B cell (primary cell): Measurements from ENCODE around the gene MAP10. TPM values are rescaled to one million over a fixed set of nuclear protein-coding genes. Genes with fewer than 3 reads are reported as not detected.

Source experiments
- ATAC-seq: fragments of 200-7000 bp; cut with Tn5 transposase; one replicate; pipeline ENCODE4 v1.10.0; 2021; ENCODE audit warnings: low read depth, mild to moderate bottlenecking, moderate number of reproducible peaks, moderate library complexity
- CTCF ChIA-PET: fragments of 350-600 bp; sonication (Branson Sonifier 250); formaldehyde crosslinking; loops from one replicate; lab custom pipeline; 2021; ENCODE audit warnings: antibody characterized with exemption, inconsistent platforms; lab: Charles Lee
- POLR2A ChIA-PET: fragments of 350-600 bp; sonication (Branson Sonifier 250); formaldehyde crosslinking; loops from one replicate; lab custom pipeline; 2021; ENCODE audit warnings: antibody characterized with exemption; lab: Charles Lee
- DNase-seq: peaks from one replicate; pipeline ENCODE4 v3.0.0; 2013
- H2AFZ ChIP-seq: 2 replicates; pipeline ENCODE4 v1.6.1; 2012; ENCODE audit warnings: mild to moderate bottlenecking, low read depth, low read length; ENCODE audit not compliant: insufficient read depth, poor library complexity, severe bottlenecking
- H3K27ac ChIP-seq, 2 donors: 1 replicate in 1 of 2; 2 replicates in 1 of 2; pipeline ENCODE4 v1.5.1; 2012 to 2013; ENCODE audit warnings: low read length in 2 of 2, mild to moderate bottlenecking in 2 of 2, moderate library complexity in 1 of 2
- H3K27me3 ChIP-seq, 4 experiments: fragments of 200-600 bp in 1 of 4; sonication (generic) in 1 of 4; replicated peaks in 1 of 4; 1 replicate in 2 of 4; 2 replicates in 2 of 4; pipeline versions ENCODE4 v1.6.1 to v1.7.0; 2013 to 2016; ENCODE audit warnings: low read length in 3 of 4, mild to moderate bottlenecking in 2 of 4, mixed read lengths in 1 of 4, moderate library complexity in 1 of 4; ENCODE audit not compliant: insufficient read depth in 4 of 4, control insufficient read depth in 3 of 4; ENCODE audit errors: control extremely low read depth in 1 of 4
- H3K36me3 ChIP-seq, 2 experiments: replicated peaks in 1 of 2; 1 replicate in 1 of 2; 2 replicates in 1 of 2; pipeline versions ENCODE4 v1.6.1 to v1.7.1; 2013; ENCODE audit warnings: low read length in 1 of 2; ENCODE audit not compliant: insufficient read depth in 2 of 2, control insufficient read depth in 1 of 2; ENCODE audit errors: control extremely low read depth in 1 of 2, extremely low read depth in 1 of 2
- H3K4me1 ChIP-seq, 2 donors: fragments of 200-600 bp in 1 of 2; sonication (generic) in 1 of 2; 1 replicate in 1 of 2; 2 replicates in 1 of 2; pipeline versions ENCODE4 v1.5.1 to v1.6.1; 2013 to 2017; ENCODE audit warnings: low read length in 2 of 2; ENCODE audit not compliant: control insufficient read depth in 2 of 2, insufficient read depth in 2 of 2
- H3K4me2 ChIP-seq: replicated peaks from 2 replicates; pipeline ENCODE3; 2012; ENCODE audit warnings: mild to moderate bottlenecking, low read depth, low read length; ENCODE audit not compliant: poor library complexity, severe bottlenecking
- H3K4me3 ChIP-seq, 5 experiments: fragments of 200-600 bp in 1 of 5; sonication (generic) in 1 of 5; 1 replicate in 3 of 5; 2 replicates in 2 of 5; pipeline versions ENCODE4 v1.5.1 to v1.7.0; 2011 to 2016; ENCODE audit warnings: low read length in 4 of 5, mild to moderate bottlenecking in 4 of 5, low read depth in 2 of 5, control low read depth in 1 of 5, moderate library complexity in 1 of 5; ENCODE audit not compliant: insufficient read depth in 1 of 5; ENCODE audit errors: control extremely low read depth in 1 of 5, extremely low read depth in 1 of 5
- H3K79me2 ChIP-seq: fragments of 200-600 bp; sonication (generic); one replicate; pipeline ENCODE4 v1.6.0; 2016; ENCODE audit warnings: low read length; ENCODE audit not compliant: control insufficient read depth, insufficient read depth
- H3K9ac ChIP-seq: fragments of 200-600 bp; sonication (generic); 2 replicates; pipeline ENCODE4 v1.6.1; 2017; ENCODE audit warnings: mild to moderate bottlenecking, low read length, moderate library complexity
- H3K9me3 ChIP-seq, 3 donors: one replicate each; pipeline versions ENCODE4 v1.6.1 to v1.7.1; 2013; ENCODE audit warnings: low read length in 2 of 3; ENCODE audit not compliant: control insufficient read depth in 2 of 3, insufficient read depth in 1 of 3; ENCODE audit errors: control extremely low read depth in 1 of 3
- H4K20me1 ChIP-seq: 2 replicates; pipeline ENCODE4 v1.6.0; 2012; ENCODE audit warnings: mild to moderate bottlenecking, low read length; ENCODE audit not compliant: insufficient read depth, control insufficient read depth, poor library complexity, severe bottlenecking
- H3K27ac Mint-ChIP-seq: one replicate; pipeline ENCODE4 v1.8.0; 2021; ENCODE audit warnings: mixed read lengths
- H3K27me3 Mint-ChIP-seq: one replicate; pipeline ENCODE4 v1.8.0; 2021; ENCODE audit warnings: mixed read lengths
- H3K4me1 Mint-ChIP-seq: one replicate; pipeline ENCODE4 v1.8.0; 2021; ENCODE audit warnings: mixed read lengths
- H3K4me3 Mint-ChIP-seq: one replicate; pipeline ENCODE4 v1.8.0; 2021; ENCODE audit warnings: mixed read lengths
- H3K9me3 Mint-ChIP-seq: one replicate; pipeline ENCODE4 v1.8.0; 2022; ENCODE audit warnings: mixed read lengths; ENCODE audit not compliant: insufficient read depth
- EZH2 ChIP-seq: IDR thresholded peaks from 2 replicates; pipeline ENCODE4 v1.6.1; 2012; ENCODE audit warnings: borderline replicate concordance, low read depth, mild to moderate bottlenecking, moderate library complexity, low read length; ENCODE audit not compliant: insufficient read depth, poor library complexity, severe bottlenecking
- WGBS: methylation state at CpG from one replicate; pipeline ENCODE4 v1.1.5; 2013; ENCODE audit warnings: missing lambda C conversion rate; ENCODE audit not compliant: insufficient coverage; 5-methylcytosine and 5-hydroxymethylcytosine counted together
- intact Hi-C: fragments of 100-400 bp; cut with micrococcal nuclease; formaldehyde crosslinking; loops from one replicate; pipeline ENCODE4 v1.10.0; 2022
- polyA plus RNA-seq: library from polyadenylated mRNA; depleted of rRNA; stranded (reverse); fragments of >200 nt; gene quantifications from 2 replicates; pipeline ENCODE4 v1.2.3, GENCODE V29; 2012
- total RNA-seq, 2 donors: library from RNA; stranded (reverse); fragments of 120-200 nt in 1 of 2; gene quantifications; 1 replicate in 1 of 2; 2 replicates in 1 of 2; pipeline versions ENCODE4 v1.2.3 to v1.2.4, GENCODE V29; 2013 to 2022
- TF ChIP-seq, protein P1 (sequence below): fragments of 200-600 bp; IDR thresholded peaks from one replicate; pipeline ENCODE4 v1.8.0; 2022; ENCODE audit warnings: antibody characterized with exemption, mild to moderate bottlenecking

The MAP10 gene
- total and polyA plus RNA-seq, 2 donors (not counting 1 experiment from before 2014, with no cell fraction given), result 0.60 to 1.9 TPM

DNA sequence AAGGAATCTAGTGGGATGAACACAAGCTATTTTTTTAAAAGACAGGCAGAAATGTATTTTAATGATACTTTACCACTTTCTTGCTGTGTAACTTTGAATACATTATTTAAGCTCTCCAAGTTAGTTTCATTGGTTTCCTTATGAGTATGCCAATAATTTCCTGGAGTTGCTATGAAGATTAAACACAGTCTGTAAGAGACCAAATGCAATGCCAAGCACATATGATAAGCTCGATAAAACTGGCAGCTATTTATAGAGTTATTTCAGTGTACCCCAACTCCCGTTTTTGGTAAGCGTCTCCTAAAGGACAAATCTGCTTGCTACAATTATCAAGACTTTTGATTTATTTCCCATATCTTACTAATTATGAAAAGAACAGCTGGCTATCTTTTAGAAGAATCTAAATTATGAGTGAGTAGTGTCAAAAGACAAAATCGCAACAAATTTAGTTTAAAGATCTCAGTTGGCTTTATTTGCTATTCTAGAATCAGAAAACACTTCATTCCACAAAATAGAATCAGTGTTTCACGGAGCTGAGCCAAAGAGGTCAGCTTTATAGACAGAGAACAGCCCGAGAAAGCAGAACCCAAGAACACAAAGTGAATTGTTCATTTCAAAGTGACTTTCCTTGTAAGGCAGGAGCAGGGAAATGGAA, 7.2 kb upstream of the MAP10 start:
- Histone ChIP-seq H3K4me2 (no peak overlapping the region), H3K9ac (no peak overlapping the region), H3K27ac (no peak overlapping the region), H3K79me2 (no peaks in the 10 kb centered on the region), H3K4me3 (no peak overlapping the region), H3K36me3 (no peaks in the 10 kb centered on the region), H4K20me1 (no peaks in the 10 kb centered on the region), H3K9me3 (no peaks in the 10 kb centered on the region), H3K27me3 (peaks cover 0 to 4% (median 3%) of the 10 kb centered on the region in 4 experiments), H2AFZ (no peak overlapping the region), H3K4me1 (no peaks in the 10 kb centered on the region)
- TF ChIP-seq, protein P1, sequence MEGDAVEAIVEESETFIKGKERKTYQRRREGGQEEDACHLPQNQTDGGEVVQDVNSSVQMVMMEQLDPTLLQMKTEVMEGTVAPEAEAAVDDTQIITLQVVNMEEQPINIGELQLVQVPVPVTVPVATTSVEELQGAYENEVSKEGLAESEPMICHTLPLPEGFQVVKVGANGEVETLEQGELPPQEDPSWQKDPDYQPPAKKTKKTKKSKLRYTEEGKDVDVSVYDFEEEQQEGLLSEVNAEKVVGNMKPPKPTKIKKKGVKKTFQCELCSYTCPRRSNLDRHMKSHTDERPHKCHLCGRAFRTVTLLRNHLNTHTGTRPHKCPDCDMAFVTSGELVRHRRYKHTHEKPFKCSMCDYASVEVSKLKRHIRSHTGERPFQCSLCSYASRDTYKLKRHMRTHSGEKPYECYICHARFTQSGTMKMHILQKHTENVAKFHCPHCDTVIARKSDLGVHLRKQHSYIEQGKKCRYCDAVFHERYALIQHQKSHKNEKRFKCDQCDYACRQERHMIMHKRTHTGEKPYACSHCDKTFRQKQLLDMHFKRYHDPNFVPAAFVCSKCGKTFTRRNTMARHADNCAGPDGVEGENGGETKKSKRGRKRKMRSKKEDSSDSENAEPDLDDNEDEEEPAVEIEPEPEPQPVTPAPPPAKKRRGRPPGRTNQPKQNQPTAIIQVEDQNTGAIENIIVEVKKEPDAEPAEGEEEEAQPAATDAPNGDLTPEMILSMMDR, result no peak
- TF ChIP-seq EZH2, result no peak
- ATAC-seq (no peak), DNase-seq (no peak)
- CTCF ChIA-PET, result no interaction called here
- Mint-ChIP-seq H3K4me1 (peaks cover 2% of the 10 kb centered on the region), H3K27me3 (peaks cover 24% of the 10 kb centered on the region), H3K27ac (no peak overlapping the region), H3K4me3 (no peak overlapping the region), H3K9me3 (no peaks in the 10 kb centered on the region)
- POLR2A ChIA-PET, result no interaction called here
- intact Hi-C loops, result no loop called here
- 80% methylated on average over 1 of the region's 6 CpGs for WGBS

DNA sequence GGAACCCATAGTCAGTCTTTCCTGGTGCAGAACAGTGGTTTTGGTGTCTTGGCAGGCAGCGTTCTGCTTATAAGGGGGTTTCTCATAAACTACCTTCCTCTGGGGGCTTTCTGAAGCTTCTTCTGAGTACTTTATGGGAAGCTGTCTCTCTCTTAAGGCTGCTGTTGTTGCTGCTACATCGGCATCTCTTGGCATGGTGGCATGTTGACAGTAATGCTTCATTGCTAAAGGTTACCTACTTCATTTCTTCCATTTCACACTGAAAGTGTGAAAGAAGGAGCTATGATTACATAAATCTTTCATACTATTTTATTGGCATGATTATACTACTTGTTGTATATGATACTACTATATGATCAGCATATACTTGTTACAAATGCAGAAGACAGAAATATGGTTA, 6.3 kb upstream of the MAP10 start:
- Mint-ChIP-seq H3K4me1 (no peaks in the 10 kb centered on the region), H3K27me3 (peaks cover 17% of the 10 kb centered on the region), H3K27ac (no peak overlapping the region), H3K4me3 (no peak overlapping the region), H3K9me3 (no peaks in the 10 kb centered on the region)
- Histone ChIP-seq H3K4me3 (no peak overlapping the region), H3K27me3 (peaks cover 0 to 4% (median 3%) of the 10 kb centered on the region in 4 experiments), H3K79me2 (no peaks in the 10 kb centered on the region), H3K27ac (no peak overlapping the region), H4K20me1 (no peaks in the 10 kb centered on the region), H3K36me3 (no peaks in the 10 kb centered on the region), H3K9ac (no peak overlapping the region), H2AFZ (no peak overlapping the region), H3K9me3 (no peaks in the 10 kb centered on the region), H3K4me2 (no peak overlapping the region), H3K4me1 (no peaks in the 10 kb centered on the region)
- intact Hi-C loops, result no loop called here
- ChIA-PET POLR2A (no interaction called here), CTCF (interaction anchor here (1.5 kb wide), 1 partner anchor 14 kb away, joined by 4 read pairs; no protein-coding TSS in a partner anchor)
- ATAC-seq (no peak), DNase-seq (no peak)
- TF ChIP-seq, protein P1, result no peak
- no peak for TF ChIP-seq EZH2
- WGBS, result 100% methylated on average over 1 of the region's 2 CpGs
